SK-N-SH (cell line): Measurements from ENCODE around the gene TDRD9. TPM values are rescaled to one million over a fixed set of nuclear protein-coding genes. Genes with fewer than 3 reads are reported as not detected.

Source experiments
- CTCF ChIA-PET: fragments of 300-600, 350-600 bp; formaldehyde crosslinking; extraction: SDS; loops from one replicate; lab custom pipeline; 2021; lab: Yijun Ruan, JAX
- POLR2A ChIA-PET: fragments of 350-600 bp; sonication (Branson Sonifier 250); formaldehyde crosslinking; extraction: SDS; loops from one replicate; lab custom pipeline; 2020; ENCODE audit warnings: antibody characterized with exemption, inconsistent platforms; lab: Yijun Ruan, JAX
- DNase-seq: peaks from one replicate; pipeline ENCODE4 v3.0.0; 2012
- H2AFZ ChIP-seq: fragments of 200-600 bp; sonication (generic); 2 replicates; pipeline ENCODE4 v1.8.1; 2016; ENCODE audit warnings: antibody characterized with exemption, mild to moderate bottlenecking, low read depth
- H3F3A ChIP-seq: fragments of 200-600 bp; sonication (generic); replicated peaks from 2 replicates; pipeline ENCODE3; 2016; ENCODE audit warnings: antibody characterized with exemption, mild to moderate bottlenecking; ENCODE audit not compliant: insufficient read depth
- H3K27ac ChIP-seq, 2 experiments: fragments of 200-500 bp in 1 of 2; fragments of 200-600 bp in 1 of 2; sonication (Bioruptor generic) in 1 of 2; sonication (generic), shearing (Covaris generic) in 1 of 2; 2 replicates each; pipeline versions ENCODE4 v1.5.1 to v1.6.1; 2014 to 2016; ENCODE audit warnings: low read depth in 2 of 2, inconsistent platforms in 1 of 2, low read length in 1 of 2, mild to moderate bottlenecking in 1 of 2, mixed read lengths in 1 of 2
- H3K27me3 ChIP-seq: fragments of 200-600 bp; sonication (generic), shearing (Covaris generic); 2 replicates; pipeline ENCODE4 v1.6.1; 2016; ENCODE audit warnings: mixed run types; ENCODE audit not compliant: insufficient read depth
- H3K36me3 ChIP-seq, 2 experiments: fragments of 200-500 bp in 1 of 2; fragments of 200-600 bp in 1 of 2; sonication (Bioruptor generic) in 1 of 2; sonication (generic) in 1 of 2; replicated peaks in 1 of 2; 2 replicates each; pipeline versions ENCODE3 to v1.5.1; 2014 to 2016; ENCODE audit warnings: low read length in 1 of 2, mild to moderate bottlenecking in 1 of 2; ENCODE audit not compliant: insufficient read depth in 2 of 2, control insufficient read depth in 1 of 2
- H3K4me1 ChIP-seq, 2 experiments: fragments of 200-500 bp in 1 of 2; fragments of 200-600 bp in 1 of 2; sonication (Bioruptor generic) in 1 of 2; sonication (generic), shearing (Covaris generic) in 1 of 2; 2 replicates each; pipeline versions ENCODE4 v1.5.1 to v1.6.1; 2014 to 2016; ENCODE audit warnings: low read depth in 1 of 2, low read length in 1 of 2, mixed run types in 1 of 2; ENCODE audit not compliant: insufficient read depth in 2 of 2, control insufficient read depth in 1 of 2
- H3K4me2 ChIP-seq: fragments of 200-600 bp; sonication (generic), shearing (Covaris generic); 2 replicates; pipeline ENCODE4 v1.6.1; 2017; ENCODE audit warnings: mixed run types
- H3K4me3 ChIP-seq, 2 experiments: fragments of 200-500 bp in 1 of 2; fragments of 200-600 bp in 1 of 2; sonication (Bioruptor generic) in 1 of 2; sonication (generic), shearing (Covaris generic) in 1 of 2; 2 replicates each; pipeline versions ENCODE4 v1.5.1 to v1.8.1; 2014 to 2016; ENCODE audit warnings: low read depth in 2 of 2, inconsistent platforms in 1 of 2, low read length in 1 of 2, mild to moderate bottlenecking in 1 of 2, mixed read lengths in 1 of 2, moderate library complexity in 1 of 2
- H3K79me2 ChIP-seq: fragments of 200-600 bp; sonication (generic); 2 replicates; pipeline ENCODE4 v1.8.1; 2017; ENCODE audit warnings: mild to moderate bottlenecking; ENCODE audit not compliant: insufficient read depth
- H3K9ac ChIP-seq: fragments of 200-600 bp; sonication (generic); 2 replicates; pipeline ENCODE4 v1.6.1; 2017; ENCODE audit warnings: mixed run types
- H3K9me2 ChIP-seq: fragments of 200-600 bp; sonication (generic); 2 replicates; pipeline ENCODE4 v1.6.1; 2017; ENCODE audit warnings: mixed run types
- H3K9me3 ChIP-seq: fragments of 200-600 bp; sonication (generic); 2 replicates; pipeline ENCODE4 v1.6.1; 2017; ENCODE audit warnings: mixed run types, mild to moderate bottlenecking, moderate library complexity
- H4K20me1 ChIP-seq: fragments of 200-600 bp; sonication (generic); 2 replicates; pipeline ENCODE4 v1.6.1; 2017; ENCODE audit warnings: mild to moderate bottlenecking, mixed run types; ENCODE audit not compliant: insufficient read depth
- CHD2 ChIP-seq: fragments of 150-350 bp; IDR thresholded peaks from 2 replicates; pipeline ENCODE4 v1.6.1; 2018; ENCODE audit warnings: low read length; ENCODE audit not compliant: partially characterized antibody
- EP300 ChIP-seq, 2 experiments: IDR thresholded peaks; 2 replicates each; pipeline versions ENCODE4 v1.4.0 to v1.6.1; 2012; ENCODE audit warnings: borderline replicate concordance in 1 of 2, low read depth in 1 of 2, low read length in 1 of 2
- MEF2A ChIP-seq: IDR thresholded peaks from 2 replicates; pipeline ENCODE4 v1.4.0; 2012; ENCODE audit warnings: low read depth, borderline replicate concordance
- POLR2AphosphoS5 ChIP-seq: IDR thresholded peaks from 2 replicates; pipeline ENCODE4 v1.6.1; 2012; ENCODE audit warnings: low read depth, low read length
- RAD21 ChIP-seq: IDR thresholded peaks from 2 replicates; pipeline ENCODE4 v1.6.1; 2012; ENCODE audit warnings: mild to moderate bottlenecking, low read length
- SMC3 ChIP-seq: IDR thresholded peaks from 2 replicates; pipeline ENCODE4 v1.6.1; 2012; ENCODE audit warnings: low read depth, low read length, improper control_type of control experiment
- WGBS: methylation state at CpG from one replicate; pipeline ENCODE4 v1.1.6; 2017; ENCODE audit warnings: low lambda C conversion rate; 5-methylcytosine and 5-hydroxymethylcytosine counted together
- polyA plus RNA-seq, 3 experiments: library from polyadenylated mRNA; depleted of rRNA; stranded (reverse); fragments of >200 nt; gene quantifications; 2 replicates each; pipeline ENCODE4 v1.2.3, GENCODE V29; 2012
- TF ChIP-seq, protein P1 (sequence below): fragments of 150-350 bp; IDR thresholded peaks from 2 replicates; pipeline ENCODE4 v1.6.1; 2016; ENCODE audit warnings: mild to moderate bottlenecking, low read depth, low read length

The TDRD9 gene
- polyA plus RNA-seq, 1 of the 3 experiments (the other 2 are of a cell fraction), result not detected

DNA sequence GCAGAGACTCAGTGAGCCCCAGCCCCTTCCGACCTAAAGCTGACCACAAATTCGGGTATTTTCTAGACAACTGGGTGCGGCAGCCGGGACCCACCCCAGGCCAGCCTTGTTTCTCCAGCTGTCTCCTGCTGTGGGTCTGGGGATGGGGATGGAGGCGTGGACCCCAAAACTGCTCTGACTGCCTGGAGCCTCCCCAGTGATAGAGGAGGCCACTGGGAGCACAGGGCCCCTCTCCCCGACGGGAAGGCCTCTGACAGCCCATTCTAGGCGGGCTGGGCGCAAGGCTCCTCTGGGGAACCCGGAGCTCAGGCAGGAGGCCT is 38.2 kb upstream of the TDRD9 start:
- no peak overlapping the region for H3K4me3 ChIP-seq
- no peaks in the 10 kb centered on the region for H3K9me2 ChIP-seq
- H3K27ac ChIP-seq, result no peak overlapping the region
- POLR2A ChIA-PET, result no interaction called here
- no peak overlapping the region for H3K9ac ChIP-seq
- H4K20me1 ChIP-seq, result no peaks in the 10 kb centered on the region
- no peaks in the 10 kb centered on the region for H3K27me3 ChIP-seq
- H3K9me3 ChIP-seq, result no peaks in the 10 kb centered on the region
- no peaks in the 10 kb centered on the region for H3K36me3 ChIP-seq
- no peaks in the 10 kb centered on the region for H3K79me2 ChIP-seq
- TF ChIP-seq CHD2, result no peak
- TF ChIP-seq, protein P1, sequence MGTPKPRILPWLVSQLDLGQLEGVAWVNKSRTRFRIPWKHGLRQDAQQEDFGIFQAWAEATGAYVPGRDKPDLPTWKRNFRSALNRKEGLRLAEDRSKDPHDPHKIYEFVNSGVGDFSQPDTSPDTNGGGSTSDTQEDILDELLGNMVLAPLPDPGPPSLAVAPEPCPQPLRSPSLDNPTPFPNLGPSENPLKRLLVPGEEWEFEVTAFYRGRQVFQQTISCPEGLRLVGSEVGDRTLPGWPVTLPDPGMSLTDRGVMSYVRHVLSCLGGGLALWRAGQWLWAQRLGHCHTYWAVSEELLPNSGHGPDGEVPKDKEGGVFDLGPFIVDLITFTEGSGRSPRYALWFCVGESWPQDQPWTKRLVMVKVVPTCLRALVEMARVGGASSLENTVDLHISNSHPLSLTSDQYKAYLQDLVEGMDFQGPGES, result no peak
- H3F3A ChIP-seq, result no peaks in the 10 kb centered on the region
- H3K4me2 ChIP-seq, result no peak overlapping the region
- no peak for DNase-seq
- no peak overlapping the region for H2AFZ ChIP-seq
- WGBS, result 83% methylated on average over 7 of the region's 10 CpGs
- peaks cover 0 to 9% of the 10 kb centered on the region in 2 experiments; a peak in 1 of 4 replicates for H3K4me1 ChIP-seq
- CTCF ChIA-PET, result interaction anchor here (1.3 to 2.4 kb wide), 2 partner anchors 20 to 81 kb away, joined by 4 to 5 read pairs; no protein-coding TSS in a partner anchor

DNA sequence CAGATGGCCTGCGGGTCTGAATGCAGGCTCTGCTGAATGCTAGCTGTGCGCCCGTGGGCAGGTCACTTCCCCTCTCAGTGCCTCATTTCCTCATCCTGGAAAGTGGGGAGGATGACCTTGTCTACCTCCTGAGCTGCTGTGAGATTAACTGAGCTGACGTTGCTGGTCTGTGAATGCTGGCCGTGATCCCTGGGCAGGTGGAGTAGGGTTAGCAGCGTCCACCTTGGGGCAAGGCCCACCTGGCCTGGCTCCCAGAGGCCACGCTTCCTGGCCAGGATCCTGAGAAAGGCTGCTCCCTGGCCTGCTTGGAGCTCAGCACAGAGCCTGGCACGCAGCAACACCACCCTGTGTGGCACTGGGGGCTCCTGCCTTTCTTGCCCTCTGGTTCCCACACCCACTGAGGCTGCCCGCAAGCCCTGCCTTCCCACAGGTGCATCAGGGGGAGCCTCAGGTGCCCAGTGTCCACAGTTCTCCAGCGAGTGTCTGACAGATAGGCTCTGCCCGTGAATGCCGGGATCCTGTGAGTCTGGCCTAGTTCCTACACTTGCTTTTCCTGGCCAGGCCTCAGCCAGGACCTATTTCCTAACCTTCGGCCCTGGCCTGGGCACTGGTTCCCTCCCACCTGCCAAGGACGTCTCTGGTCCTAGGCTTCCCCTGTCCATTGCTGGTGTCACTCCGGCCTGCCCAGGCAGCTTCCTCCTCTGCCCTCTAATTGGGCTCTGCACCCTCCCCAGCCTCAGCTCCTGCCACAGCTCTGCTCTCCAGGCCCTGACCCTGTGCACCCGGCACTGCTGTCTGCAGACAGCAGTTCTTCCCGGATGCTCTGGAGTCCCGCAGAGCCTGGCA is 37.2 kb upstream of the TDRD9 start:
- Histone ChIP-seq H3K4me1 (peaks cover 0 to 9% of the 10 kb centered on the region in 2 experiments; a peak in 1 of 4 replicates), H3K79me2 (no peaks in the 10 kb centered on the region), H3K9me2 (no peaks in the 10 kb centered on the region), H3K9me3 (no peaks in the 10 kb centered on the region), H3K4me2 (no peak overlapping the region), H3K27me3 (no peaks in the 10 kb centered on the region), H3F3A (no peaks in the 10 kb centered on the region), H3K36me3 (no peaks in the 10 kb centered on the region), H3K4me3 (no peak overlapping the region), H3K27ac (no peak overlapping the region), H2AFZ (no peak overlapping the region), H4K20me1 (no peaks in the 10 kb centered on the region), H3K9ac (no peak overlapping the region)
- POLR2A ChIA-PET, result interaction anchor here (0.6 kb wide), 1 partner anchor 1615 kb away, joined by 3 read pairs; no protein-coding TSS in a partner anchor
- CTCF ChIA-PET, result interaction anchor here (1.3 to 2.4 kb wide), 4 partner anchors 10 to 82 kb away, joined by 3 to 8 read pairs (median 4); no protein-coding TSS in a partner anchor
- TF ChIP-seq, protein P1, result no peak
- TF ChIP-seq SMC3, result no peak
- no peak for TF ChIP-seq MEF2A
- no peak for TF ChIP-seq RAD21
- no peak for TF ChIP-seq EP300 (IDR thresholded peaks at IDR 0.05; ENCODE audit: borderline replicate concordance in 1 of 2, low read depth in 1 of 2, low read length in 1 of 2)
- no peak for TF ChIP-seq POLR2AphosphoS5
- TF ChIP-seq CHD2, result no peak
- DNase-seq, result peak; percentile 42
- 90% methylated on average over 6 of the region's 18 CpGs for WGBS
